Large intestine (tissue), 1 donor: ENCODE data around the gene PLN. TPM values are rescaled to one million over a fixed set of nuclear protein-coding genes. Genes with fewer than 3 reads are reported as not detected.

Experiments used
- polyA plus RNA-seq: library from polyadenylated mRNA; unstranded; fragments of 120-200 nt; gene quantifications from one replicate; pipeline ENCODE4 v1.2.1, GENCODE V29; 2013

Gene PLN
- polyA plus RNA-seq, 1 donor: 18.4 TPM

Other genes with a start within 250 kb of the PLN start
- gene CEP85L, start 103.3 kb downstream of the PLN start, polyA plus RNA-seq: 4.3 TPM